Sciatic nerve (tissue), 2 donors: ENCODE data around the gene ADM5. TPM values are rescaled to one million over a fixed set of nuclear protein-coding genes. Genes with fewer than 3 reads are reported as not detected.

Experiments used
- ATAC-seq: fragments of 200-7000 bp; cut with Tn5 transposase; one replicate; pipeline ENCODE4 v1.9.1; 2020; ENCODE audit warnings: mild to moderate bottlenecking, moderate library complexity
- DNase-seq: peaks from one replicate; pipeline ENCODE4 v3.0.0-alpha.2; 2020; ENCODE audit warnings: low spot score
- intact Hi-C: fragments of 100-400 bp; cut with DNase I; formaldehyde crosslinking; loops from one replicate; pipeline ENCODE4 v1.14.2; 2022
- total RNA-seq: library from RNA; stranded (reverse); fragmentation: NEBNext Ultra II Directional; extraction: Animal tissue kit (Norgen Biotek cat#: 25700); gene quantifications from one replicate; pipeline ENCODE4 v1.2.1, GENCODE V29; 2021
- donor health status: DM: no; HTN: no; CAD: no.
- donor health status: DM: no; HTN: no; CAD: no.

The ADM5 gene
- total RNA-seq, 1 donor from 2014 or later: 3.7 TPM

GRCh38 chr19:49677901-49678674, 11.3 kb upstream of the ADM5 start:
- peak; percentile 89 for DNase-seq
- intact Hi-C loops: loop anchor here (10.0 kb wide), 1 partner anchor 93 kb away; the partner anchor contains the start of genes NOSIP and PRRG2
- no peak for ATAC-seq

DNA sequence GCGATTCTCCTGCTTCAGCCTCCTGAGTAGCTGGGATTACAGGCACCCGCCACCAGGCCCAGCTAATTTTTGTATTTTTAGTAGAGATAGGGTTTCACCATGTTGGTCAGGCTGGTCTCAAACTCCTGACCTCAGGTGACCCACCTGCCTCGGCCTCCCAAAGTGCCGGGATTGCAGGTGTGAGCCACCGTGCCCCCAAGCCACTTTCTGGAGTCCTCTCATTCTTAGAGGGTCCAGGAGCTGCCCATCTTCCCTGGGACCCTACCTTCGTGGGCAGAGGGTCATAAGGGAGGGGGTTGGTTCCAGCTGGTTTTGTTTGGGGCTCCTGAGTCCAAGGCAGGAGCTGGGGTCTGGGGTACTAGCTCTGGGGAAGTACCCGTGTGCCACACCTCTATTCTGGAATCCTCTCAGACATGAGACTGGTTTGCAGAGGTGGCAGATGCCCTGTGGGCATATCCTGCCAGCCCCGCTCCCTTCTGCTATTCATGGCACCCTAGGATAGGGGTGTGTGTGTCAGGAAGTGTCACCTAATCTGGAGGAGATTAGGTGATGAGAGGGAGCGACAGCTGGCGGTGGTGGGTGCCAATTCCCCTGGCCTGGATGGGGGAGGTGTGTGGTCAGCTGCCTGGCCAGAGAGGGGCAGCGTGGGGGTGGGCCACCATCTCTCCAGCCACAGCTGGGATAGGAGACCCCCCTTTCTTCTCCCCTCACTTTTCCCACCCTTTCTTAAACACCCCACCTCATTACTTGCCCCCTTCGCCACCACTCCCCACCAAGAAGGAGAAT, 10.2 kb upstream of the ADM5 start:
- ATAC-seq: no peak
- intact Hi-C loops: loop anchor here (10.0 kb wide), 1 partner anchor 94 kb away; the partner anchor contains the start of genes NOSIP and PRRG2

DNA sequence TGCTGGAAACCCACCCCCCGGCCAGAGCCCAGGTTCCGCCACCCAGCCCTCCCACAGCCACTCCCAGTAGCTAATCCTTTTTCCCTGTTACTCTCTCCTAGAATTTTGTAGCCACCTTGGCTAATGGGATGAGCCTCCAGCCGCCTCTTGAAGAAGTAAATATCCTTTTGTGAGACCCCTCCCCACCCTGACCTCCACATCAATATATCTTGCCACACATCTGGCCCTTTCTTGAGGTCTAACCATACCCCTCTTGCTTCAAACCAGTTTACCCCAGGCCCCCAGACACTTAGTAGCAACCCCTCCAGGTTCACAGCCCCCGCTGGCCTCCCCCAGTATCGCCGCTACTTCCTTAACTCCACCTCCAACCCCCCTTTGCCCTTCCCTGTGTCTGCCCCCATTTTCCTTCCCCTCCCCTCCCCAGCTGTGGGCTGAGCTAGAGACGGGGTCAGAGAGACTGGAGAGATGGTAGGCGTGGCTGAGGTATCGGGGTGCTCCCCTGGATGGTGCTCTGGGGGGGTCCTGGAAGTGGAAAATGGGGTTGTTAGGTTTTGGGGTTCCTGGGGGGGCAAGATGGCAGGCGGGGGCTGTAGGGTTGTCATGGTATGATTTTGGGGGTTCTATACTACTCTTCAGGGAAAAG, 9.5 kb upstream of the ADM5 start:
- peak; percentile 61 for DNase-seq
- intact Hi-C loops: loop anchor here (10.0 kb wide), 1 partner anchor 95 kb away; the partner anchor contains the start of genes NOSIP and PRRG2
- ATAC-seq: no peak

More for the DNA sequence above, 10.2 kb upstream of the ADM5 start:
- no peak for DNase-seq

GRCh38 chr19:49680421-49681351, 8.7 kb upstream of the ADM5 start:
- intact Hi-C loops: no loop called here
- ATAC-seq: peak; percentile 7
- peak; percentile 95 for DNase-seq

- no peak for DNase-seq
- ATAC-seq: no peak
- intact Hi-C loops: no loop called here
Measured at GRCh38 chr19:49681830-49682229, 7.6 kb upstream of the ADM5 start.

DNA sequence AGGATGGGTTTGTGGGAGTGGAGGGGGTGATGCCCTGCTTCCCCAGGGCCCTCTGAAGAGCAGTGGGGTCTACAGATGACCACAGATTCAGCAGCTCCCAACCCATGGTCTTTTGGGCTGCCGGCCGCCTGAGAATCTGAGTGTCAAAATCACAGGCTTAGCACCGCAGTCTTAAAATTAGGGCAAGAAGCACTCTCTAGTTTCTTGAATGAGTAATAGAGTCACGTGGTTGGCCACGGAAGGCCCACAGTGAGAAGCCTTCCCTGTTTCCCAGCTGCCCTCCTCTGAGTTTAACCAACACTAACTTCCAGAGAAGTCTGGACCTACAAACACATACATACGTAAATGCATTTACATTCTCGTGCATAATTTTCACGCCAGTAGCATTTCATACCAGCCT, 7.1 kb upstream of the ADM5 start:
- no peak for ATAC-seq
- no peak for DNase-seq
- intact Hi-C loops: no loop called here

- ATAC-seq (no peak), DNase-seq (no peak)
- intact Hi-C loops: no loop called here
Measured at GRCh38 chr19:49683814-49684250, 5.6 kb upstream of the ADM5 start.

DNA sequence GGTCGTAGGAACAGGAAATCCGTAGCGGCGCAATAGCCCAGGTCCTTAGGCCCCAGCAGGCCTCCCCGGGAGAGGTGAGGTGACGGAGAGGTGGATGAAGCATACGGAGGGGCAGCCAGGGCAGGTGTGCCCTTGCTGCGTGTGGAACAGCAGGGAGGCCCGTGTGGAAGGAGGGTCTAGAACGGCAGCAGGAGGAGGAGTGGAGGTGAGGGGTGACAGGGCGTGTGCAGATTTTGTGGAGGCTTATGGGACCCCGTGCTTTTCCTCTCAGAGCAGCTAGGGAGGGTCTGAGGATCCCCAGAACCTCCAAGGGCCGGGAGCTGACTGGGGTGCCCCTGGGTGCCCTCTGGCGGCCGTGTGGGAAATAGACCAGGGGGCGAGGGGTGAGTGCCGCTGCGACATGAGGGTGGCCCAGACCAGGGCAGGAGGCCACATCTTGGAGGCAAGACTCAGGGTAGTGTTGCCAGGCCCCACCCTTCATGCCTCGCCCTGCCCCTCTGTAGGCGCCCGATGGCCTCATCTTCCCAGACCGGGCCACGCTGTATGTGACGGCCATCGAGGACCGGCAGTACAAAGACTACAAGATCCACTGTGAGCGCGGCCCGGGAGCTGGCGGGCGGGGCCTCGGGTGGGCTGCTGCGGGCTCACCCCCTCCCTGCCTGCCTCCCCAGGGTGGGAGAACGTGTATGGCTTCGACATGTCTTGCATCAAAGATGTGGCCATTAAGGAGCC, 5.0 kb upstream of the ADM5 start:
- DNase-seq (no peak), ATAC-seq (no peak)
- intact Hi-C loops: no loop called here

DNA sequence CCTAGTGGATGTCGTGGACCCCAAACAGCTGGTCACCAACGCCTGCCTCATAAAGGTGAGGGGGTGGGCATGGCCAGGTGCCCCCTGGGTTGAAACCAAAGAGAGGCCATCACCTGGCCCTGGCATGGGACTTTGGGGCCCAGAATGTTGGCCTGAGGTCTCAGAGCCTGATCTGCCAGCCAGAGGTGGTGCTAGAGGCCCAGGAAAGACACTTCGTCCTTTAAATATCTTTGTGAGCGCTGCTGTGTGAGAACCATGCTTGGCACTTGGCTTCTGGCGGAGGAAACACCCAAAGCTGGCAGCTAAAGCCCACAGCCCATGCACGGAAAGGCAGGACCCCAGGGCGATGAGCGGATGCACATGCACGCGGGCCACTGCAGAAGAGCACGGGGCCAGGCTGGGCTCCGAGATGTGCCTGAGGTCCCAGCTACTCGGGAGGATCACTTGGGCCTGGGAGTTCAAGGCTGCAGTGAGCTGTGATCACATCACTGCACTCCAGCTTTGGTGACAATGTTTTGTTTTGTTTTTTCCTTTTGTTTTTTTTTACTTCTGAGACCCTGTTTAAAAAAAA, 4.3 kb upstream of the ADM5 start:
- intact Hi-C loops: no loop called here
- no peak for ATAC-seq

GRCh38 chr19:49685845-49686332, 3.5 kb upstream of the ADM5 start:
- intact Hi-C loops: no loop called here

More for the DNA sequence above, 4.3 kb upstream of the ADM5 start:
- DNase-seq: no peak

GRCh38 chr19:49686503-49687088, 2.8 kb upstream of the ADM5 start:
- ATAC-seq: no peak
- intact Hi-C loops: no loop called here
- DNase-seq: no peak

More at GRCh38 chr19:49685845-49686332, 3.5 kb upstream of the ADM5 start:
- DNase-seq (no peak), ATAC-seq (no peak)

- DNase-seq (no peak), ATAC-seq (no peak)
- intact Hi-C loops: no loop called here
Measured at GRCh38 chr19:49687150-49687549, 2.2 kb upstream of the ADM5 start.

GRCh38 chr19:49687566-49688316, 1.7 kb upstream of the ADM5 start:
- DNase-seq (no peak), ATAC-seq (no peak)
- intact Hi-C loops: no loop called here

DNA sequence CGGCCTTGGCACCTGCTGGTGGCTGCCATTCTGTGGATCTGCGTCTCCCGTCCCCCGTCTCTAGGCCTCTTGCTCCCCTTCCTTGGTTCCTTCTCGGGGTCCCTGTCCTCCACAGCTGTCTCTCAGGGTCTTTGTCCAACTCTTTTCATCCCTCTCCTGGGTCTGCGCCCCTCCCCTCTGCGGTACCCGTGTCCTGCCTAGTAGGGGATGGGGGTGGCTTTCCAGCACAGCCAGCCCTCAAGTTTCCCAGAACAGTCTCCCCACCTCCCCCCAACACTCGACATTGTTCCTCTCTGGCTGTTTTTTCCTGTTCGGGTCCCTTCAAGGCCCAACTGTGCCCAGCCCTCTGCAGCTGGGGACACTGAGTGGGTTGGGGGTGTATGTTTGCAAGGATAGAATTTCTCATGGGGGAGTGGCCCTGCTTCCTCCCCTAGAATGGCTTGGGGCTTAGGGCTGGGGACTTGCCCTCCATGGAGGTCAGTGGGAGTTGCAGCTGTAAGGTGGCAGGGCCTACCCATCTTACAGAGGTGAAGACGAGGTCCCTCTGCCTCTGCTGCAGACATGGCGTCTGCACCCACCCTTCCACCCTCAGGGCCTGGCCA, 762 bp upstream of the ADM5 start:
- ATAC-seq: no peak
- intact Hi-C loops: no loop called here

GRCh38 chr19:49690079-49690655, 773 bp downstream of the ADM5 start:
- intact Hi-C loops: no loop called here
- no peak for DNase-seq
- peak; percentile 7 for ATAC-seq

More for the DNA sequence above, 762 bp upstream of the ADM5 start:
- no peak for DNase-seq
